ENCODE measurements around the gene CADM1. TPM values are rescaled to one million over a fixed set of nuclear protein-coding genes. Genes with fewer than 3 reads are reported as not detected.

The CADM1 gene
- total RNA-seq, 1 donor from 2014 or later: 20.3 TPM

DNA sequence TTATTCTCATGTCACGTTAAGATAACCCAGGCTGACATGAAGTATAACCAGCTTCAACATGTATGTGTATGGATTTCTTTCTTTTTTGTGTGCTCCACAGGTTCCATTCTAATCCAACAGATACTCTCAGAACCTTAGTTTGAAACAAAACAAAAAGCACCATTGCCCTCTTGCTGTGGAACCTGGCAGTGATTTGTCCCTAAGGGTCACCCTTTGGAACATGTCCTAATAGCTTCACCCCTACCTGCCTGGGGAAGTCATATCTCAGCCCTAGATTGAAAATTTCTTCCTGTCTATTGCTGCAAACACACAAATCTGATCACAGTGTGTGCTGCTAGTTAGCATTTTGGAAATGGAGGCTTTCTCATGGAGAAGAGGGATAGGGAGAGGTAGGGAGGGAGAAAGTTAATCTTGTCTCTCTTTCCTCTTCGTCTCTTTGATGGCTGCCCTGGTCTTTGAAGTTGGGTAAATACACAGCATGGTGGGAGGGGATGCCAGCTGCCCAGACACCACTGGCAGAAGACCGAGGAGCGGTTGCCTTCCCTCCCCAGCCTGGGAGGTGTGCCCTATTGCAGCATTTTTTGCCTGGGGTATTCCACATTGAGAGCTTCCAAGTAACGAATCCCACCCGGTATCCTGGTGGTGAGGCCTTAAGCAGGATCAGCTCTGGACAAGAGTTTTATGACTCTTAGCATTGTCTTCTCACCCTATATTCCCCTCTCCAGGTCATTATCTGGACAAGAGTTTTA lies 11.6 kb upstream of the CADM1 start:
- no peak for DNase-seq (ENCODE audit: low spot score)

GRCh38 chr11:115506954-115507675 lies 2.9 kb upstream of the CADM1 start:
- DNase-seq (ENCODE audit: low spot score): no peak

- DNase-seq (ENCODE audit: low spot score): no peak
Observed at GRCh38 chr11:115505175-115505574, 960 bp upstream of the CADM1 start.

DNA sequence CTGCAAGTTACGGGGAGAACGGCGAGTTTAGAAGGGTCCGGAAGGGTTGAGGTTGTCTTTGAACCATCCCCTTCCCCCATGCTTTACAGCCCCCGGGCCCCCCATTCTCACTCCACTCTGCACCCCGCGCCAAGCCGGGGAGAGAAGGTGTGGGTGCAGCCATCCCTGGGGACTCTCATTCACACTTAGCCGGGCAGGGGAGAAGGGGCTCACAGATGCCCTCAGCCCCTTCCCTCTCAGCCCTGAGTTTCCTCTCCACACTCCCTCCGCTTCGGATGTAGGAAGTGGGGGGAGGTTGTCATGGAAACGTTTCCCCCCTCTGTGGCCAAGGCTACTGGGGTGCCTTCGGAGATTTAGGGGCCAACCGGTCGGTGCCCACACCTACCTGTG lies 334 bp downstream of the CADM1 start:
- DNase-seq (ENCODE audit: low spot score): no peak

DNA sequence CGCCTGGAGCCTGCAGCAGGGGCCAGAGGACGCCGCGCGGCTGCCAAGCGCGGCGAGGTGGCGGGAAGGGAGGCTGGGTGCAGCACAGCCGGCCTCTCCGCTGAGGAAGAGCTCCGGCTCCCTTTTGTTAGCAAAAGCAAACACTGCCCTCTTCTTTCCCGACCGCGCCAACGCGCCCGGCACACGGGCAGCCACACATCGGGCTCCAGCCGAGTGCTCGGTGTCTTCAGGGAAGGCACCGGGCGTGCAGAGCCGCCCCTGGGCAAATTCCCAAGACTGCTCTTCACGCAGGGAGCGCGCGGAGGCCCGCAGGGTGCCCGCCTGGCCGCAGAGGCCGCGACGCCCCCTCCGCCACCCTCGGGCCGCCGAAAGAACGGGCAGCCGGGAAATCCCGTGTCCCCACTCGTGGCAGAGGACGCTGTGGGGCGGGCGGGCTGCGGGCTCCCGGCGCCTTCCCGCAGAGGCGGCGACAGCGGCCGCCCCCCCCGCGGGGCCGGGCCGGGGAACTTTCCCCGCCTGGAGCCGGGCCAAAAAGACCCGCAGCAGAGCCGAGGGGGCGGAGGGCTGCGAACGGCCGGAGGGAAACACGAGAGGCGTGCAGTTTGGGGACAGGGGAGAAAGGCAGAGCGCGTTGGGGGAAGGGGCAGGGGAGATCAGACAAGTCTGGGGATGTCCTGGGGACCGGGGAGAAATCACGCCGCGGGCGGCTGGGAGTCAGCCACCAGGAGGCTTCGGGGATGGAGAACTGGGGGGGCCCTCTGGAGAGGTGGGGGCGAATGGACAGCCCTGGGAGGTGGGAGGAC lies 931 bp downstream of the CADM1 start:
- peak; percentile 64 for DNase-seq (ENCODE audit: low spot score)

GRCh38 chr11:115502636-115503082 lies 1.6 kb downstream of the CADM1 start:
- no peak for DNase-seq (ENCODE audit: low spot score)

DNA sequence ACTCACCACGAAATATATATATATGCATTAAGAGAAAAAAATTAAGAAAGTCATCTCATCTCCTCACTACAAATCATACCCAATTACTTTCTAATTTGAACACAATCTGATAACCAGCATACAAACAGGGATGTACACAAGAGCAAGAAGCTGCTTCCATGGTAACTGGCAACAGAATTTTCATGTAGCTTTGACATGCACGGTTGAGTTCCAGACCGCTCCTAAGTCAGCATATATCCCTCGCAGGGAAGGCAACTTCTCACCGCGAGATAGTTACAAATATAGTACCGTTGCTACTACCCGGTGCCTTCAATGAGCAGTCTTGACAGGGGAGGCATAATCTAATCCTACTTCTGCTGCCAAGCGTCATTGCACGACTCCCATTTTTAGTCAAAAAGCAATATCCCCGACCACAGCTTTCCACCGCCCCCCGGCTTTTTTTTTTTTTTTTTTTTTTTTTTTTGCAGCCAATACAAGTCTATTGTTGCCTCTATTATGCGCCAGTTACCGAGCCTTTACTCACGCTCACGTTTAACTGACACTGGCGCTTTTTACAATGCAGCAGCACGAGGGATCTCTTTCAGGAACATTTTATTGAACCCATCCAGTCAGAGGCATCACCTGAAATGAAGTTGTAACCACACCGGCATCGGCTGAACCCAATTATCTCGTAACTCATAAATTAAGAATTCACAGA lies 2.2 kb downstream of the CADM1 start:
- no peak for DNase-seq (ENCODE audit: low spot score)

GRCh38 chr11:115501502-115501892 lies 2.7 kb downstream of the CADM1 start:
- DNase-seq (ENCODE audit: low spot score): no peak

DNA sequence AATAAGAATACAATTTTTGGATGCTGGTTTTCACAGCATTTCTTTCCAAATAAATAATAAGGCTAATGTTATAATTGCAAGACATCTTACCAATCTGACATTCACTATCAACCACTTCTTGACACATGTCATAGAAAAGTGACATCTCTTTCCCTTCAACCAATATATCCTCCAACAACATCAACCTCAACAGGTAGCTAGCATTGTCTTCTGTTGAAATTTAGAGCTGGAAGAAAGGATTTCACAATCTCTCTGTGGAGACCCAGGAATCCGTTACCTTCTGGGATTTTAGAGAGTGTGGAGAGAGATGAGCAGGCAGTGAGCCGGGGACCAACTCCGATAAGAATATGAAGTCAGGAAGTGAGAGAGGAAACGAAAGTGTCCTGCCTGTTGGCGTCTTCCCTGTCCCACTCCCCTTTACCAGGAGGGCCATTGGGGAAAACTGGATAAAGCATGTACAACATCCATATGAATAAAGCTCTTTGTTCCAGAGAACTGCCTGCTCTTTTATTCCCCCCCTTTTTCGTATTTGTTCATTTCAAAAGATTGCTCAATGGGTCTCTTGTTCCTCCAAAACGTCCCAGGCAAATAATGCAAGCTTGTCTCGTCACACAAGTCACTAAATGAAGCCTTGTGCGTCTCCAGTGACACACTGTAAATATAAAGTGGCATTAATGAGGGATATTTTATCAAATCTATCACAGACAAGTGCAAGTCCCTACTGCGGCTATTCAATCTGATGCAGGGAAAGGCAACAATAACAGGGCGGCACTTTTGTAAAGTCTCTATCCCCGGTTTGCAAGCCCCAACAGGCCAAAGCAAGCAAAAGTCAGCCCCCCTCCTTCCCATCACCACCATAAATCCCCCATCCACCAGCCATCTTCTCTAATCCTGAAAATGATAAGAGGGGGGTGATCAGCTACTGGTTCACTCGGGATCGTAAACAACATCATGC lies 3.4 kb downstream of the CADM1 start:
- no peak for DNase-seq (ENCODE audit: low spot score)

GRCh38 chr11:115499891-115500290 lies 4.3 kb downstream of the CADM1 start:
- DNase-seq (ENCODE audit: low spot score): no peak

GRCh38 chr11:115499241-115499799 lies 4.9 kb downstream of the CADM1 start:
- no peak for DNase-seq (ENCODE audit: low spot score)

DNA sequence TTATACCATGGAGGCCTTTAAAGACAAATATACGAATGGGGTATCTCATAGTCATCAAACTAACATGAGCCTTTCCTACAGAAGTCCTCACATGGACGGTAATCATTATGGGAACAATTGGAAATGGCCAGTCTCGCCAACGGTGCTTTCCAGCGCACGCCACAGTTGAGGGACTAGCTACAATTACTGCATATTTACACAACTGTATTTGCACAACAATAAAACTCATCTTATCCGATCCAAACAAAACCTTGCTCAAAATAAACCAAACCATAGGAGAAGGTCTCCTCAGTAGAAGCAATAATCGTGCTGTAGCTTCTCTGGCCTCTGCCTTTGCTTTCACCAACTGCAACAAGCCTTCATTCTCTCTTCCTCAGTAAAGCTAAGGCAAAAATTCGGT lies 5.9 kb downstream of the CADM1 start:
- DNase-seq (ENCODE audit: low spot score): no peak

- DNase-seq (ENCODE audit: low spot score): no peak
Observed at GRCh38 chr11:115497303-115497702, 6.9 kb downstream of the CADM1 start.

GRCh38 chr11:115496892-115497291 lies 7.3 kb downstream of the CADM1 start:
- DNase-seq (ENCODE audit: low spot score): no peak

DNA sequence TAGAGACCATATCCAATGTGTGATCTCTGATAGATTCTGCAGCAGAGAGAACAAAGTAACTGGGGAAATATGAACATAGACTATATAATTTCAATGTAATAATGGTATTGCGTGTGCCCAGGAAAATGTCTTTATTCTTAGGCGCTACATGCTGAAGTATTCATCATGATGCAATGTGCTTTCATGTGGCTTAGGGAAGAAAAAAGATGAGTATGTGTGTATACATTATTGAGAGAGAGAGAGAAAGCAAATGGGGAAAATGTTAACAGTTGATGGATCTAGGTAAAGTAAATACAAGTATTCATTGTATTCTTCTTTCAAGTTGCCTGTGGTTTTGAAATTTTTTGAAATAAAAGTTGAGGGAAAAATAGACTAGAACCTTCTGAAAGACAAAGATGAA lies 10.3 kb downstream of the CADM1 start:
- no peak for DNase-seq (ENCODE audit: low spot score)

DNA sequence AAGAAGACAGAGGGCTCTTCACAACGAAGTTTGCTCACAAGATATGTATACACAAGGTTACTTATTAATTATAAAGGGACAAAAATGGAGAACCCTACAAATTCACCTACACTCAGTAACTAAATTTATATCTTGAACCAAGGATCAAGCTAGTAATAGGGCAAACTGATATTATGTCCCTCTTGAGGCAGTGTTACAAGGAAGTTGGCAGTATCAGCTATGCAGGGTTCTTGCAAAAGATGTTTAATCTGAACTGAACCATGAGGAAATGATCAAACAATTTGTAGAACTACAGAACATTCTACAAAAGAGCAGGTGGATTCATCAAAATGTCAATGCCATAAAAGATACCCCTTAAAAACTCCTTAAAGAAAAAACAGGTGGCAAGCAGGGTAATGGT lies 10.7 kb downstream of the CADM1 start:
- no peak for DNase-seq (ENCODE audit: low spot score)

- DNase-seq (ENCODE audit: low spot score): no peak
Observed at GRCh38 chr11:115489466-115489865, 14.7 kb downstream of the CADM1 start.

DNA sequence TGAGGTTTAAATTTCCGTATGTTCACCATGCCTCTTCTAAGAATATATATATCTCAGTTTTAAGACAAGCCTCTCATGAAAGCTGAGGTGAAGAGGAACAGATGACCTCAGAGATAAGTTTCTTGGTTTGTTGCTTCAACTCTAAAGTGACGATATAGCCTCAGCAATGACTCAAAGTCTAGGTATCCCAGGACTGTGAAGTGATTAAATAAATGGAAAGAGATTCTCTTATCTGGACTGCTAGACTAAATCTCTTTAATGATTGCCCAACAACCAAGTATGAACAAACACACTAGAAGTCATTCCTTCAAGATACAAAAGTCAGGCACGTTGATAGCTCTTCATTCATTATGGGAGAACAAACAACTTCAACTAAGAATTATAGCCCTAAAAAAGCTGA lies 15.3 kb downstream of the CADM1 start:
- no peak for DNase-seq (ENCODE audit: low spot score)

- DNase-seq (ENCODE audit: low spot score): no peak
Observed at GRCh38 chr11:115481528-115481927, 22.7 kb downstream of the CADM1 start.

DNA sequence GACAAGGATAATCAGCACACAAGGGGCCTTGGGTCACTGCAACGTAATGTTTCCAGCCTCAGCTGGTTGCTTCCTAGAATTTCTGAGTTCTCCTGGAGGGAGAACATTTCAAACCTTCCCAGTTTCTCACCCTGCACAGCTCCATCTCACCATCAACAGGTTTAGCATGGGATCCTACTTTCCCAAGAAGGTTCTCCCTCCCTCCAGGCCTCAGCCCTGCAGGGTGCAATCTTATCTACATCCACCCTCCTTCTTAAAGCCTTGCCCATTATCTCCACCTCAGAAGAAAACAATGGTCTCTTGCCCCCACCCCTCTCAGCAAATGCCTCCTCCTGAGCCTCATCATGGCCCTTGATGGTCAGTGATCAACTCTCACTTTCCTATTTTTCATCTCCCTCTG lies 23.6 kb downstream of the CADM1 start:
- no peak for DNase-seq (ENCODE audit: low spot score)

Data from mucosa of gallbladder (tissue), 1 donor.